C4-2B (cell line): Measurements from ENCODE around the gene PHETA1.

Experiments
- H3K27ac ChIP-seq: fragments of 450-650 bp; 2 replicates; pipeline ENCODE4 v1.5.1; 2017
- CTCF ChIP-seq: fragments of 450-650 bp; conservative IDR thresholded peaks from 2 replicates; pipeline ENCODE4 v1.5.1; 2017; ENCODE audit warnings: mild to moderate bottlenecking
- ZFX ChIP-seq: fragments of 450-650 bp; IDR thresholded peaks from 2 replicates; pipeline ENCODE4 v1.6.1; 2017

PHETA1 gene

DNA sequence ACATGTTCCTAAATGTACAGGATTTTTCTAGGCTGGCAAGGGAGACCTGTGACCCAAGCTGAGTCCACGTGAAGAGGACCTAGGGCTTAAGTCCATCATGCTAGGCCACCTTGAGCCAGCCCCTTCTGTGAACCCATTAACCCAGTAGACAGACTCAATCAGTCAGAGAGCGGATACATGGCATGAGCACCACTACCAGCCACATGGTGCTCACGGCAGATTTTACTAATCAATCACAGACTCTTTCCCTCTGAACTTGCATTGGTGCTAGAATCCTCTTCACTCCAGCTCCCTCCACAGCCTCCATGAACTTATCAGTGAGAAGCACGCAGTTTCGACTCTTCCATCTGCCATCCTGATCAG lies 9.0 kb downstream of the PHETA1 start:
- TF ChIP-seq ZFX, result no peak
- no peak for TF ChIP-seq CTCF
- no peak overlapping the region for H3K27ac ChIP-seq

- H3K27ac ChIP-seq, result no peak overlapping the region
- TF ChIP-seq CTCF (no peak), ZFX (no peak)
Measured at GRCh38 chr12:111359231-111359913, 9.5 kb downstream of the PHETA1 start.

GRCh38 chr12:111355201-111355925 lies 13.5 kb downstream of the PHETA1 start:
- no peak for TF ChIP-seq CTCF
- H3K27ac ChIP-seq, result no peak overlapping the region

DNA sequence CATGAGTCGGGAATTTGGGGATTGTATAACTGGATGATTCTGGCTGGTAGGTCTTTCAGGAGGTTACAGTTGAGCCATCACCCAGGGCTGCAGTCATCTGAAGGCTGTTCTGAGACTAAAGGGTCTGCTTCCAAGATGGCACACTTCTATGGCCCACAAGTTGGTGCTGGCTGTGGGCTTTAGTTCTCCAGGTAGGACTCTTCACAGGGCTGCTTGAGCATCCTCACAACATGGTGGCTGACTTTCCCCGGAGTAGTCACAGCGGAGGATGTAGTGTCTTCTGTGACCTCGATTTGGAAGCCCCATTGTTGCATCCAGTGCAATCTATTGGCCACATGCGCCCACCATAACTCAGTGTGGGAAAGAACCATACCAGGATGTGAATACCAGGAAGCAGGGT lies 14.4 kb downstream of the PHETA1 start:
- no peak for TF ChIP-seq CTCF
- no peak for TF ChIP-seq ZFX
- H3K27ac ChIP-seq, result no peak overlapping the region

- TF ChIP-seq CTCF (no peak), ZFX (no peak)
Measured at GRCh38 chr12:111353603-111354295, 15.1 kb downstream of the PHETA1 start.

DNA sequence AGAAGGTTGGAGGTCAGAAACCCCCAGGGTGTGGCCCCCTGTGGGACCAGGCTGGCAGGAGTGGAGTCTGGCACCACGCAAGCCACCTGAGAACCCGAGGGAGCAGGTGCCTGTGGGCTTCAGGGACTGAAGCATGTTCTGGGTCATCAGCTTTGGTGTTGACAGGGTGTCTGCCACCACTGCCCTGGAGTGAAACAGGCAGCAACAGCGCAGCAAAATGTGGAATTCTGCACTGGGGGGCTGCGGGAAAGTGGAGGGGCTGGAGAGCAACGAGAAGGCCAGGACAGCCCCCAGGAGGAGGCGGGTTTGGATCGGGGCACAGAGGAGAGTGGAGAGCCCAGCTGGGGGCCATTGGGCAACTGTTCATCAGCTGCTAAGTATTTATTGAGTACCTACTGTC lies 15.9 kb downstream of the PHETA1 start:
- no peak overlapping the region for H3K27ac ChIP-seq
- TF ChIP-seq ZFX, result no peak
- TF ChIP-seq CTCF, result no peak

More at GRCh38 chr12:111353603-111354295, 15.1 kb downstream of the PHETA1 start:
- no peak overlapping the region for H3K27ac ChIP-seq
